NCI-H226 (cell line): ENCODE measurements around the gene TLDC2.
"Not testable (repeated sequence)": the region's sequence is repeated elsewhere in the genome, so short reads cannot be mapped to it uniquely, and the experiment has no call there.

Source experiments
- DNase-seq: peaks from one replicate; pipeline ENCODE4 v3.0.0-alpha.2; 2015

TLDC2 gene

GRCh38 chr20:36875702-36876472 lies at the start of gene TLDC2:
Gene TLDC2 (plus strand): TSS chr20:36876138. CDS start chr20:36876175, 37 bp downstream.
- no peak for DNase-seq

GRCh38 chr20:36826554-36827244 lies 49.2 kb upstream of the TLDC2 start:
- DNase-seq = no peak

GRCh38 chr20:36827541-36828279 lies 48.2 kb upstream of the TLDC2 start:
- no peak for DNase-seq

DNA sequence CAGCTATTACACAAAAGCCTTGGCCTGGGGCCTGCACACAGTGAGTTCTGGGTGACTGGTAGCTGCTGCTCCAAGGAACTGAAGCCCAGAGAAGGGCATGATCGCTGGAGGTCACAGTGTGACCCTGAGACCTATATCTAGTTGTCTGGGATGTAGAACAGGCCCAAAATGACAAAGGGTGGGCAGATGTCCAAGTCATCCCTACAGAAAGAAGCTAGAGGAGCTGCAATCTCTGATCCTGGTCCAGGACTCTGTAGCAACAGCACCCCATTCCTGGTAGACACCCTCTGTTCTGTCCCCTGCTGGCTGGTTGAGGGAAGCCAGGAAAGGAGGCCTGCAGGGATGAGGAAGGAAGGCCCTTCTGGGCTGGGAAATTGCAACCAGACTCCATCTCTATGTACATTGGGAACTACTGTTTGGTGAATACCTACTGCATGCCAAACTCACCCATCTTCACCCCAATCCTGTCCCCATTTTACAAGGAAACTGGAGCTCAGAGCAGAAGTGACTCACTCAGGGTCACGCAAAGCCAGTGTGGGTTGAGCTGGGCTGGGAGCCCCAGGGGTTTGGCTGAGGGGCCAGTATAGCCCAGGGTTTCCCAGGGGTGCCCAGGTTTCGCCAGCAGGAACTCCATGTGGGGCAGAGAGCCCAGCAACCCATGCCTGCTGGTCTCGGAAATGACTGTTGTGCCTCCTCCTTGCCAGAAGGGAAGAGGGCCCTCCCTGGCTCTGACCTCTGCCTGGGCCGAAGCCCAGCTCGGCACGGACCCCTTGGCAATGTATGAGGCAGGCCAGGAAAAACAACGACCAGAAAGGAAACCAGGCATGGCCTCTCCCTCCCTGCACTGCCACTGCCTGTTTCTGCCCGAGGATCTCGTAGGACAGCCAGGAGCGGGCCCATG lies 44.9 kb upstream of the TLDC2 start:
- no peak for DNase-seq

DNA sequence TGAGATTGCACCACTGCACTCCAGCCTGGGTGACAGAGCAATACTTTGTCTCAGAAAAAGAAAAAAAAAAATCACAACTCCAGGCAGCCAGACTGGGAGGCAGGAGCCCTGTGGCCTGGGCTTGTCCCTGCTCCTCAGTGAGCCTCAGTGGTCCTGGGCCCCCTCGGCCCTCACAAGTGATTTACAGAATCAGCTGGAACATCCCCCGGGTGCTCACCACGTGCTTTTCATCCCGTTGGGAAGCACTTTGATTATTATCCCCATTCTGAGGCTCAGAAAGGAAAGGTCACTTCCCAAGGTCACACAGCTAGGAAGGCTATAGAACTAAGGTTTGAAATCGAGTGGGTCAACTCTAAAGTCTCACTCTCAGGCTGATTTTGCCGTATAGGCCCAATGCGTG lies 43.1 kb upstream of the TLDC2 start:
- DNase-seq = no peak

DNA sequence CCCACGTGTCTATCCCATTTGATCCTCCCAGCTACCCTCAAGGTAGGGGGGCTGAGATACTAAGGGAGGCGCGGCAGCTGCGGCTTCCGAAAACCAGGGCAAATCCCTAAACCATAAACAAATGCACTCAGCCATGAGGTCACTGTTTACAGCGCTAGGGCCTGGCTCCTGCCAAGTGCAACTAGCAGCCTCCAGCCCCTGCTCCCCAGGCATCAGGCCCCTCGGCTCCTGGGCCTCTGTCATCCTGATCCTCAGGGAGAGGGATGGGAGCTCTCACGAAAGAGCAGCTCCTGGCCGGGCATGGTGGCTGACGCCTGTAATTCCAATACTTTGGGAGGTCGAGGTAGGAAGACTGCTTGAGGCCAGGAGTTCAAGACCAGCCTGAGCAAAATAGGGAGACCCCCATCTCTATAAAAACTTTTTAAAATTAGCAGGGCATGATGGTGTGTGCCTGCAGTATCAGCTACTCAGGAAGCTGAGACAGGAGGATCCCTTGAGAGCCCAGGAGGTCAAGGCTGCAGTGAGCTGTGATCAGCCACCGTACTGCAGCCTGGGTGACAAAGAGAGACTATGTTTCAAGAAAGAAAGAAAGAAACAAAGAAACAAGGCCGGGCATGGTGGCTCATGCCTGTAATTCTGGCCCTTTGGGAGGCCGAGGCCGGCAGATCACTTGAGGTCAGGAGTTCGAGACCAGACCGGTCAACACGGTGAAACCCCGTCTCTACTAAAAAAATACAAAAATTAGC lies 42.5 kb upstream of the TLDC2 start:
- DNase-seq = no peak

DNA sequence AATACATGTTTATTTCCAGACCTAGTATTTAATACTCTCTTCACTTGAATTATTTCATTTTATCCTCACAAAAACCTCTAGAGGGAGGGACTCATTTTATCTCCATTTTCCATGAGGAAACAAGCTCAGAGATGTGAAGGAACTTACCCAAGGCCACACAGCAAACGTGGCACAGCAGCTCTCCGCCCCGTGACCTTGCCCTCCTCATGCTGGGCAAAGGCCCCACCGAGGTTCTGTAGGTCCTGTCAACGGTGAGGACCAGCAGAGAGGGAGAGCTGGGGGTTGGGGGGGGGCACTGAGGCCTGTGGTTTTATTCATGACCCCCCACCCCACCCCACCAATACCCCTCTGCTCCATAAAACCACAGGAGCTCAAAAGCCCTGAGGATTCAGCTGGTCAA lies 40.9 kb upstream of the TLDC2 start:
- DNase-seq = no peak

GRCh38 chr20:36835453-36836198 lies 40.3 kb upstream of the TLDC2 start:
- DNase-seq = peak; percentile 92

DNA sequence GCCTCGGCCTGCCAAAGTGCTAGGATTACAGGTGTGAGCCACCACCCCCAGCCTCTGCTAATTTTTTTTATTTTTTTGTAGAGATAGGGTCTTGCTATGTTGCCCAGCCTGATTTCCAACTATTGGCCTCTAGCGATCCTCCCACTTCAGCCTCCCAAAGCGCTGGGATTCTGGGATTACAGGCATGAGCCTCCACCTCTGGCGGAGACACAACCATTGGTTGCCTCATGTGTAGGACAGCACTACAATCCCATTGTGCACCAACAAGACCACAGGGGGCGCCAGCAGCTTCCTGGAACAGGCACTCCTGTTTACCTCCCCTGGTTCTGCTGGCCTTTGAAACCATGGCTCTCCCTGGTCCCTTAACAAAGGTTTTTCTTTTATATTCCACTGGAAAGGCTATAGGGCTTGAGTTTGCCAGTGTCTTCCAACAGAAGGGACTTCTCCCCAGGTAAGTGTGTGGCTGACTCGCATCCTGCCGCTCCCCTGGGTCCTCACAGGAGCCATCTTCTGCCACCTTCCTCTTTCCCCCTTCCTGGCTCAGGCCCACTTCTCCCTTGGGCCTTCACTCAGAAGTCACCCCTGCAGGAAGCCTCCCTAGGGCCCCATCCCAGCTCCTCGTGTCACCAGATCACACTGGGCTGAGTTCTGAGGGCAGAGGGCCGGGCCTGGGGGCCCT lies 39.2 kb upstream of the TLDC2 start:
- DNase-seq = no peak

DNA sequence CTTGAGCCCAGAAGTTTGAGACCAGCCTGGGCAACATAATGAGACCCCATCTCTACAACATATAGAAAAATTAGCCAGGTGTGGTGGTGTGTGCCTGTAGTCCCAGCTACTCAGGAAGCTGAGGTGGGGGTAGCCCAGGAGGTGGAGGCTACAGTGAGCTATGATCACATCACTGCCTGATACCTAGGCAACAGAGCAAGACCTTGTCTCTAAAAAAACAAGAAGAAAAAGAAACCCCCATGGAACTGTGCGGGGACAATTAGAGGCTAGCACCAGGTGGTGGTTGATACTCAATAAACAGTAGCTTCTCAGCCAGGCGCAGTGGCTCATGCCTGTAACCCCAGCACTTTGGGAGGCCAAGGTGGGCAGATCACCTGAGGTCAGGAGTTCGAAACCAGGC lies 37.6 kb upstream of the TLDC2 start:
- not testable (repeated sequence) for DNase-seq

DNA sequence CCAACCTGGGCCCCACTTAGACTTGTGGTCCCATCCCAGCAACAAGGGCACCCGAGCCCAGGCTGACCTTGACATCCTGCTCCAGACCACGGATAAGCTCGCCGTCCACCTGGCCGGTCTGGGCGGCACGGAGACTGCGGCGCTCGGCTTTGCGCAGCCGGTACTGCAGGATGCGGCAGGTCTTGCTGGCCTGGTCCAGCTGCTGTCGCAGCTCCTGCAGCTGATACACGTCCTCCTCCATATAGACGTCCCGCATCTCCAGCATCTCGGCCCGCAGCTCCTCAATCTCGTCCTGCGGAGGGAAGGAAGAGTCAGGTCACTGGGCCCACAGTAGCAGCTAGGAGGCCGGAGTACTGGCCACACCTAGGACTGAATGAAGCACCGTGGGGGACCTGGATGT lies 36.8 kb upstream of the TLDC2 start:
- DNase-seq = no peak

- DNase-seq = not testable (repeated sequence)
Measured at GRCh38 chr20:36841030-36841429, 34.9 kb upstream of the TLDC2 start.

GRCh38 chr20:36845288-36845971 lies 30.5 kb upstream of the TLDC2 start:
- DNase-seq = no peak

- no peak for DNase-seq
Measured at GRCh38 chr20:36847009-36847709, 28.8 kb upstream of the TLDC2 start.

DNA sequence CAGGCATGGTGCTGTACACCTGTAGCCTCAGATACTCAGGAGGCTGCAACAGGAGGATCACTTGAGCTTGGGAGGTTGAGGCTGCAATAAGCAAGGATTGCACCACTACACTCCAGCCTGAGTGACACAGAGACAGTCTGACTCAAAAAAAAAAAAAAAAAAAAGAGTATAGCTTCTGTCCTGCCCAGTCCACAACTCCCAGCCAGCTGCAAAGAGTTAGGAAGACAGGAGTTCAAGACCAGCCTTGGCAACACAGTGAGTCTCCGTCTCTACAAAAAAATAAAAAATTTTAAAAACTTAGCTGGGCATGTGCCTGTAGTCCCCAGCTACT lies 28.3 kb upstream of the TLDC2 start:
- no peak for DNase-seq

DNA sequence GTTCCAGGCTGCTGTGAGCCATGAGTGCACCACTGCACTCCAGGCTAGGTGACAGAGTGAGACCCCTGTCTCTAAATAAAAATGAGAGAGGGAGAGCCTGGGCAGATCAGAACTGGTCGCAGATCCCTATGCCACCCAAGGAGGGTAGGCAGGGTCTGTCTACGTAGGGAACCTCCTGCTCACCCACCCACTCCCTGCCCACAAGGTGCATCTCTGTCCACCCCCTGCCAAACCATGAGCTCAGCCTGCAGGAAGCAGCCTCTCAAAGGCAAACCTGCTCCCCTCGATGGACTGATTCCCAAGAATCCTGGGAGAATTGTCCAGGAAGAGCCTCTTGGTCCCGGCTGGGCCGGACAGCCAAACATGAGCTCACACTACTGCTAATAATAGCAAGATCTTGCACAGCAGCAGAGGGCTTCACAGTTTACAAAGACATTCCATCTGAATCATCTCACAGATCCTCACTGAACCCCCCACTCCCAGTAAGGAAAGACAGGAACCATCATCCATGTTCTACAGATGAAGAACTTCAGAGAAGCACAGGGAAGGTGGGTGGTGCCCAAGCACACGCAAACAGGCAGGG lies 27.8 kb upstream of the TLDC2 start:
- peak; percentile 90 for DNase-seq

DNA sequence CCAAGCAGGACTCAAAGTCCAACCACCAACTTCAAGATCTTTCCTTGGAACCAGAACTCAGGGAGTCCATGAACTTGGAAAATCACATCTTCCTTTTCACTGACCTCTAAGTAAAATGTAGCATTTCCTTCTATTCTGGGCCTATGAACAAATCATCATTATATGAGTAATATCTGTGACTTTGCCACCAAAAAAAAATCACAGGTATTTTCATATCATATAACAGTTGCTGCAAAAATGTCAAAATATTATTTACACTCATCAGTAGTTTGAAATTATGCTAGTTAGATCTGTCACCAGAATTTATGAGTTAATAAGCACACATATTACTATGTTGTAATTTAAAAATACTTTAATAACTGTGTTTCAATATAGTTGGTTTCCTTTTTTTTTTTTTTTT lies 27.3 kb upstream of the TLDC2 start:
- DNase-seq = no peak

DNA sequence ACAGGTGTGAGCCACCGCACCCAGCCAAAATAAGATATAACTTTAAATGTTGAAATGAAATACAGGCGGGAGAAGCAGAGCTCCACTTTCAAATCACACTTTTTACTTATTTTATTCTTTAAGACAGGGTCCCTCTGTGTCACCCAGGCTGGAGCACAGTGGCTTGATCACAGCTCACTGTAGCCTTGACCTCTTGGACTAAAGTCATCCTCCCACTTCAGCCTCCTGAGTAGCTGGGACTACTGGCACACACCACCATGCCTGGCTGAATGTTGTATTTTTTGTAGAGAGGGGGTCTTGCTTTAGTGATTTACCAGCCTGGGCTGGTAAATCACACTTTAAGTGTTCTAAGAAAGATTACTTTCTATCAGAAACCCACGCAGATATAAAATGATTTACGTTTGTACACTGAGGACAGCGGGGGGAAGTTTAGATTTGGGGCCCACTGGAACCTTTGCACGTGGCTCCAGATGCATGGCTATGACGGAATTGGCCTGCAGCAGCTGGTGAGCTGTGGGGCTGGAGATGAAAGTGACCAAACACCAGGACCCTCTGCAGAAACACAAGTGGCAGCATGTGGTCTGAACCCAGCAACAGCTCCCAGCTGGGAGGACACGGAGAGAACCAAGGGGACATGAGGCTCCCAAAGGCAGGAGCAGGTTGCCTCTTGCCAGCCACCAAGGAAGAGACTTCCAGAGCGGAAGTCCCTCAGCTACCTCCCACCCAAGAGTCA lies 26.4 kb upstream of the TLDC2 start:
- DNase-seq = no peak
